ENCODE data around the gene GUCY1B1. TPM values are rescaled to one million over a fixed set of nuclear protein-coding genes. Genes with fewer than 3 reads are reported as not detected.

The GUCY1B1 gene
- total RNA-seq, 3 donors from 2014 or later: 5.4 to 18.0 (median 11.9) TPM

DNA sequence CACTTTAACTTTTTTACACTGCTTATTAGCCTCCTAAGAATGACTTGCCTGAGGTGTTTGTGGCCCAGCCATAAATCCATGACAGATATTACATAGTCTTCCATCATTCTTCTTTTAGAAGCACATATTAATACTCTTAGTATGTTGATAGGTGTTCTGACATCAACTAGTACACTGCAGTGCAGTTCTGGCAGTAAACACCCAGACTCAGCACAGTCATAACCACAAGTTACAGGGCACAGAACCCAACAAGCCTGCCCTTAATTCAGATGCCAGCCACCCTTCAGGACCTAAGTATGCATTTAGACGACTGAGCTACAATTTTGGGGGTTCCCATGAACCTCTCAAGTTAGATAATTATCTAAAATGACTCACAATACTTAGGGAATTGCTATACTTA lies 36.5 kb upstream of the GUCY1B1 start:
- no peak for DNase-seq (ENCODE audit: low spot score in 2 of 2)
- no peaks in the 10 kb centered on the region for H3K9me3 ChIP-seq
- intact Hi-C loops (cut with DNase I; ENCODE audit: low total_unique reads): no loop called here
- TF ChIP-seq POLR2A (IDR thresholded peaks at IDR 0.05) (no peak), POLR2AphosphoS5 (IDR thresholded peaks at IDR 0.05) (no peak)
- TF ChIP-seq, protein P1, sequence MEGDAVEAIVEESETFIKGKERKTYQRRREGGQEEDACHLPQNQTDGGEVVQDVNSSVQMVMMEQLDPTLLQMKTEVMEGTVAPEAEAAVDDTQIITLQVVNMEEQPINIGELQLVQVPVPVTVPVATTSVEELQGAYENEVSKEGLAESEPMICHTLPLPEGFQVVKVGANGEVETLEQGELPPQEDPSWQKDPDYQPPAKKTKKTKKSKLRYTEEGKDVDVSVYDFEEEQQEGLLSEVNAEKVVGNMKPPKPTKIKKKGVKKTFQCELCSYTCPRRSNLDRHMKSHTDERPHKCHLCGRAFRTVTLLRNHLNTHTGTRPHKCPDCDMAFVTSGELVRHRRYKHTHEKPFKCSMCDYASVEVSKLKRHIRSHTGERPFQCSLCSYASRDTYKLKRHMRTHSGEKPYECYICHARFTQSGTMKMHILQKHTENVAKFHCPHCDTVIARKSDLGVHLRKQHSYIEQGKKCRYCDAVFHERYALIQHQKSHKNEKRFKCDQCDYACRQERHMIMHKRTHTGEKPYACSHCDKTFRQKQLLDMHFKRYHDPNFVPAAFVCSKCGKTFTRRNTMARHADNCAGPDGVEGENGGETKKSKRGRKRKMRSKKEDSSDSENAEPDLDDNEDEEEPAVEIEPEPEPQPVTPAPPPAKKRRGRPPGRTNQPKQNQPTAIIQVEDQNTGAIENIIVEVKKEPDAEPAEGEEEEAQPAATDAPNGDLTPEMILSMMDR (IDR thresholded peaks at IDR 0.05): no peak
- no peaks in the 10 kb centered on the region for H3K36me3 ChIP-seq
- no peaks in the 10 kb centered on the region for H3K4me1 ChIP-seq
- no peak overlapping the region for H3K4me3 ChIP-seq
- no peaks in the 10 kb centered on the region for H3K27me3 ChIP-seq
- peak overlapping the region in 1 of 2 donors; percentile 27 for H3K27ac ChIP-seq

DNA sequence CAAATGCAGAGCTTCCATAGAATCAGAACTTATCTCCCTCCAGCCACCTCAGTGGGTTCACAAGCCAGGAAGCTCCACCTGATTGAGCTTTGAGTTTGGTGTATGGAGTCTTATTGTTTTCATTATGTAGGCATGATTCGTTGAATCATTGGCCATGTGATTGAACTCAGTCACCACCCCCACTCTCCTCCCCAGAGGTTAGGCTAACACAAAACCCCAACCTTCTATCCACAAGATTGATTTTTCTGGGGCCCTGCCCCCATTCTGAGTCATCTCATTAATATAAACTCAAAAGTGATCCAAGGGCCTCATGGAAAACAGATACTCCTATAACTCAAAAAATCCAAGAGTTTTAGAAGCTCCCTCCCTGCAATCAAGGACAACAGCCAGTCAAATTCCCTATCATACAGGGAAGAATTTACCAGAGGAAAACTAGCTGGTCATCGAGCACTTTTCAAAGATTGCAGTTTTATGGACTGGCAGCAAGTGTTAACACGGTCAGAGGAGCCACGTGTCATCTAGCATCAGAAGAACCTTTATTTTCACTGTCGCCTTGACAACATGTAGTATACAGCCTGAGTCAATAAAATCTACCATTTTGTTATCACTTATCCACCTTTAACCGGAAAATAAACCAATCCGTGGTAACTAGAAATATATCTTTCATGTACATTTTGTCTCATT lies 35.9 kb upstream of the GUCY1B1 start:
- no peaks in the 10 kb centered on the region for H3K36me3 ChIP-seq
- TF ChIP-seq POLR2A (IDR thresholded peaks at IDR 0.05): no peak
- TF ChIP-seq, protein P1 (IDR thresholded peaks at IDR 0.05): no peak
- no peak for TF ChIP-seq POLR2AphosphoS5 (IDR thresholded peaks at IDR 0.05)
- intact Hi-C loops (cut with DNase I; ENCODE audit: low total_unique reads): no loop called here
- no peak overlapping the region for H3K4me3 ChIP-seq
- H3K27me3 ChIP-seq: no peaks in the 10 kb centered on the region
- DNase-seq (ENCODE audit: low spot score in 2 of 2): no peak
- peak overlapping the region in 1 of 2 donors; percentile 27 for H3K27ac ChIP-seq
- H3K9me3 ChIP-seq: no peaks in the 10 kb centered on the region
- no peaks in the 10 kb centered on the region for H3K4me1 ChIP-seq

DNA sequence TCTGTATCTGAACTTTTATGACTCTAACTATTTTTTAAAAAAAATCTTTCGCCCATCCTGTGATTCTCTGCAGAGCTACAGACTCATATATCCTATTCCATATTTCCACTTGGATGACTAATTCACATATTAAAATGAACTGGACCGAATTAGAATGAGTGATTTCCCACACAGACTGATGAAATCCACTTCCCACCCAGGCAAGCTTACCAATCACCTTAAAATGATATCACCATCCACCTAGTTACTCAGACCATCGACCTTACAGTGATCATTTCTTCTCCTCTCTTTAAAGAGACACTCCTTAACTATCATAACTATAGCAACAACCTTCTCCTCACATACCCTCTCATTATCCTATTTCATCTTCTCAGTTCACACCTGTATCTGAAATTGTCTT lies 34.1 kb upstream of the GUCY1B1 start:
- Histone ChIP-seq H3K36me3 (no peaks in the 10 kb centered on the region), H3K4me3 (no peak overlapping the region), H3K27me3 (no peaks in the 10 kb centered on the region), H3K27ac (no peak overlapping the region), H3K4me1 (no peaks in the 10 kb centered on the region), H3K9me3 (no peaks in the 10 kb centered on the region)
- TF ChIP-seq, protein P1 (IDR thresholded peaks at IDR 0.05): no peak
- no peak for TF ChIP-seq POLR2AphosphoS5 (IDR thresholded peaks at IDR 0.05)
- DNase-seq (ENCODE audit: low spot score in 2 of 2): no peak
- intact Hi-C loops (cut with DNase I; ENCODE audit: low total_unique reads): no loop called here

DNA sequence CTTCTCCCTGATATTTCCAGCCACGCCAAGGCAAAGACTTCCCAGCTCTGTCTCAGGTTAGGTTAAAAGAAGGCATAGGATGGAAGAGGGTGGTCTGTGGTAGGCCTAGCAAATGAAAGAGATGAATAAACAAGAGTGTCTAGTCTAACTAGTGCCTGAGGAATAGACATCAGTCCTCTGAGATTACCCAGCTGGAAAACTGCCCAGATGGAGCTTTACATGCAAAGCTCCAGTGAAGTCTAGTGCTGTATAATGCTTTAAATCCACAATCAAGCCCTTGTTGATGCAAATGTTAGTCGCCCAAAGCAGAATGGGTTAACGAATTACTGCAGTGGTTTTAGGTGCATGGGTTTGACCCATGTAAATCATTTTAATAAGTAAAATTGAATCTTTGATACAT lies 24.8 kb upstream of the GUCY1B1 start:
- H3K4me3 ChIP-seq: no peak overlapping the region
- DNase-seq (ENCODE audit: low spot score in 2 of 2): no peak
- H3K9me3 ChIP-seq: no peaks in the 10 kb centered on the region
- no peaks in the 10 kb centered on the region for H3K4me1 ChIP-seq
- no peak for TF ChIP-seq POLR2A (IDR thresholded peaks at IDR 0.05)
- no peak for TF ChIP-seq POLR2AphosphoS5 (IDR thresholded peaks at IDR 0.05)
- TF ChIP-seq, protein P1 (IDR thresholded peaks at IDR 0.05): no peak
- no peaks in the 10 kb centered on the region for H3K27me3 ChIP-seq
- intact Hi-C loops (cut with DNase I; ENCODE audit: low total_unique reads): no loop called here
- H3K27ac ChIP-seq: no peak overlapping the region
- no peaks in the 10 kb centered on the region for H3K36me3 ChIP-seq

DNA sequence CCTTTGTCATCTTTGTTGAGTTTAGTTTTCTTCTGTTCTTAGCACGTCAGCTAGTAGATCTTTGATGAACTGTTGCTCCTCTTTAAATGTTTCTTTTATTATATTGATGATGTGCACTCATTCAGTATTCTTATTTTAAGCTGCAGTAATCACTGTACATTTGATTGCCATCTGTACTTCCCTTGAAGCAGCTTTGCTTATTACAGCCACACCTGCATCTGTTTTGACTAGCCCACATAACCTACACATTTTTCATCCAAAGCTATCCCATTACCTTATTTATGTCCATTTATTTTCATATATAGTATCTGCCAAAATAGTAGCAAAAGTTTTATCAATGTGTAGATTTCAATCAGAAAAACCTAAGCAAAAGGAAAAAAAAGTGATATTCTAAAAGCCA lies 23.9 kb upstream of the GUCY1B1 start:
- Histone ChIP-seq H3K4me3 (no peak overlapping the region), H3K4me1 (no peaks in the 10 kb centered on the region), H3K36me3 (no peaks in the 10 kb centered on the region), H3K27ac (no peak overlapping the region), H3K27me3 (no peaks in the 10 kb centered on the region), H3K9me3 (no peaks in the 10 kb centered on the region)
- intact Hi-C loops (cut with DNase I; ENCODE audit: low total_unique reads): no loop called here
- TF ChIP-seq POLR2A (IDR thresholded peaks at IDR 0.05) (no peak), POLR2AphosphoS5 (IDR thresholded peaks at IDR 0.05) (no peak)
- TF ChIP-seq, protein P1 (IDR thresholded peaks at IDR 0.05): no peak
- no peak for DNase-seq (ENCODE audit: low spot score in 2 of 2)
